ENCODE results near the gene METTL15.

DNA sequence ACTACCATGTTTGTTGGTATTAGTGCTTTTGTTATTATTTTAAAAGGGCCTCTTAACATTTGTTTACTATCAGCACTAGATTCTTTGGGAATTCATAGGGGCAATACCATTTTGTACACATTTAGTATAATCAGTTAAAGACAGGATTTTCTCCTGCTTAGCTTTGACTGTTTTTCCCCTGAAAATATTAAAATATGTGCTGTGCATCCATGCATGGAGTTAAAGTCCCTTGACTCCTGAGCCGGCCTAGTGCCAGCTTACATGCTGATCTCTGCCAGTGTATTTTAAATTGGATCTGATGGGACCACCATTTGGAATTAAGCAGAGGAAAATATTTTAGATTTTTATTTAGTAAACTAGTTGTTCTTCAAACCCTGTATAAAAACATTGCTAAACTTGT is 161.4 kb downstream of the METTL15 start:
- TF ChIP-seq, protein P1, sequence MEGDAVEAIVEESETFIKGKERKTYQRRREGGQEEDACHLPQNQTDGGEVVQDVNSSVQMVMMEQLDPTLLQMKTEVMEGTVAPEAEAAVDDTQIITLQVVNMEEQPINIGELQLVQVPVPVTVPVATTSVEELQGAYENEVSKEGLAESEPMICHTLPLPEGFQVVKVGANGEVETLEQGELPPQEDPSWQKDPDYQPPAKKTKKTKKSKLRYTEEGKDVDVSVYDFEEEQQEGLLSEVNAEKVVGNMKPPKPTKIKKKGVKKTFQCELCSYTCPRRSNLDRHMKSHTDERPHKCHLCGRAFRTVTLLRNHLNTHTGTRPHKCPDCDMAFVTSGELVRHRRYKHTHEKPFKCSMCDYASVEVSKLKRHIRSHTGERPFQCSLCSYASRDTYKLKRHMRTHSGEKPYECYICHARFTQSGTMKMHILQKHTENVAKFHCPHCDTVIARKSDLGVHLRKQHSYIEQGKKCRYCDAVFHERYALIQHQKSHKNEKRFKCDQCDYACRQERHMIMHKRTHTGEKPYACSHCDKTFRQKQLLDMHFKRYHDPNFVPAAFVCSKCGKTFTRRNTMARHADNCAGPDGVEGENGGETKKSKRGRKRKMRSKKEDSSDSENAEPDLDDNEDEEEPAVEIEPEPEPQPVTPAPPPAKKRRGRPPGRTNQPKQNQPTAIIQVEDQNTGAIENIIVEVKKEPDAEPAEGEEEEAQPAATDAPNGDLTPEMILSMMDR (optimal IDR thresholded peaks at IDR 0.05 in 1 of 3, IDR thresholded peaks at IDR 0.05 in 1 of 3, conservative IDR thresholded peaks at IDR 0.05 in 1 of 3; ENCODE audit: extremely low read depth in 1 of 3, insufficient read depth in 2 of 3, low read length in 3 of 3) = no peak
- TF ChIP-seq EZH2 (IDR thresholded peaks at IDR 0.05; ENCODE audit: low read length) = no peak

Data from keratinocyte (primary cell).